SK-N-SH treated with all-trans-retinoic acid at 6 μM for 48 hours (cell line): ENCODE results near the gene DIAPH3.

Experiments used
- ARNTL ChIP-seq: fragments of 450-650 bp; formaldehyde crosslinking; IDR thresholded peaks from 2 replicates; pipeline ENCODE4 v1.5.0; 2020; ENCODE audit warnings: low read depth, mild to moderate bottlenecking, moderate library complexity, borderline replicate concordance
- CSDC2 ChIP-seq: fragments of 250-450 bp; sonication (Bioruptor Pico); IDR thresholded peaks from 2 replicates; pipeline ENCODE4 v1.5.0; 2020; ENCODE audit warnings: mild to moderate bottlenecking, moderate library complexity
- OSR1 ChIP-seq: fragments of 250-450 bp; sonication (Bioruptor Pico); IDR thresholded peaks from 2 replicates; pipeline ENCODE4 v1.8.0; 2022; ENCODE audit warnings: moderate library complexity, mild to moderate bottlenecking, inconsistent platforms
- PATZ1 ChIP-seq: fragments of 250-450 bp; sonication (Bioruptor Pico); IDR thresholded peaks from 2 replicates; pipeline ENCODE4 v1.8.0; 2020; ENCODE audit warnings: mild to moderate bottlenecking, moderate library complexity, borderline replicate concordance
- POU6F1 ChIP-seq: fragments of 250-450 bp; sonication (Bioruptor Pico); IDR thresholded peaks from 2 replicates; pipeline ENCODE4 v1.8.0; 2021; ENCODE audit warnings: low read depth, mild to moderate bottlenecking, moderate library complexity, borderline replicate concordance
- RARB ChIP-seq: fragments of 250-450 bp; sonication (Bioruptor Pico); IDR thresholded peaks from 2 replicates; pipeline ENCODE4 v1.8.0; 2021; ENCODE audit warnings: mild to moderate bottlenecking, moderate library complexity
- TSHZ2 ChIP-seq: fragments of 250-450 bp; sonication (Bioruptor Pico); IDR thresholded peaks from 2 replicates; pipeline ENCODE4 v1.5.0; 2020; ENCODE audit warnings: mild to moderate bottlenecking, moderate library complexity
- ZC3H10 ChIP-seq: fragments of 250-450 bp; sonication (Bioruptor Pico); IDR thresholded peaks from 2 replicates; pipeline ENCODE4 v1.5.1; 2021; ENCODE audit warnings: mild to moderate bottlenecking, moderate library complexity
- ZFP30 ChIP-seq: fragments of 450-650 bp; formaldehyde crosslinking; IDR thresholded peaks from 2 replicates; pipeline ENCODE4 v1.5.0; 2022; ENCODE audit warnings: mild to moderate bottlenecking, moderate library complexity

GRCh38 chr13:60009300-60010253 is 154.2 kb downstream of the DIAPH3 start:
- TF ChIP-seq POU6F1 (CRISPR knock-in tag): no peak
- TF ChIP-seq ZC3H10 (CRISPR knock-in tag): no peak
- no peak for TF ChIP-seq PATZ1
- no peak for TF ChIP-seq ZFP30 (CRISPR knock-in tag)
- no peak for TF ChIP-seq OSR1 (CRISPR knock-in tag)
- TF ChIP-seq RARB (CRISPR knock-in tag): no peak
- no peak for TF ChIP-seq CSDC2 (CRISPR knock-in tag)
- TF ChIP-seq ARNTL (CRISPR knock-in tag): no peak
- no peak for TF ChIP-seq TSHZ2 (CRISPR knock-in tag)
